ENCODE data around the gene MYH11. TPM values are rescaled to one million over a fixed set of nuclear protein-coding genes. Genes with fewer than 3 reads are reported as not detected.

MYH11 gene
- total RNA-seq, 1 donor from 2014 or later, result not detected

GRCh38 chr16:15775663-15776304 is 81.0 kb downstream of the MYH11 start:
- no peak overlapping the region for H3K4me3 ChIP-seq (ENCODE audit: low read depth, low read length)
- no peak for TF ChIP-seq CTCF (conservative IDR thresholded peaks at IDR 0.05; ENCODE audit: low read depth, low read length)
- no peak for DNase-seq (ENCODE audit: low read depth)

- H3K4me3 ChIP-seq (ENCODE audit: low read depth, low read length), result no peak overlapping the region
- no peak for DNase-seq (ENCODE audit: low read depth)
- TF ChIP-seq CTCF (conservative IDR thresholded peaks at IDR 0.05; ENCODE audit: low read depth, low read length), result no peak
Observed at GRCh38 chr16:15775209-15775608, 81.6 kb downstream of the MYH11 start.

GRCh38 chr16:15773968-15774367 is 82.9 kb downstream of the MYH11 start:
- no peak for DNase-seq (ENCODE audit: low read depth)
- no peak overlapping the region for H3K4me3 ChIP-seq (ENCODE audit: low read depth, low read length)
- TF ChIP-seq CTCF (conservative IDR thresholded peaks at IDR 0.05; ENCODE audit: low read depth, low read length), result no peak

GRCh38 chr16:15772579-15773293 is 84.1 kb downstream of the MYH11 start:
- DNase-seq (ENCODE audit: low read depth), result no peak
- no peak overlapping the region for H3K4me3 ChIP-seq (ENCODE audit: low read depth, low read length)
- no peak for TF ChIP-seq CTCF (conservative IDR thresholded peaks at IDR 0.05; ENCODE audit: low read depth, low read length)

- no peak for TF ChIP-seq CTCF (conservative IDR thresholded peaks at IDR 0.05; ENCODE audit: low read depth, low read length)
- no peak for DNase-seq (ENCODE audit: low read depth)
- no peak overlapping the region for H3K4me3 ChIP-seq (ENCODE audit: low read depth, low read length)
Observed at GRCh38 chr16:15771694-15772093, 85.1 kb downstream of the MYH11 start.

GRCh38 chr16:15770512-15770911 is 86.3 kb downstream of the MYH11 start:
- no peak for TF ChIP-seq CTCF (conservative IDR thresholded peaks at IDR 0.05; ENCODE audit: low read depth, low read length)
- DNase-seq (ENCODE audit: low read depth), result no peak
- no peak overlapping the region for H3K4me3 ChIP-seq (ENCODE audit: low read depth, low read length)

GRCh38 chr16:15770107-15770506 is 86.7 kb downstream of the MYH11 start:
- DNase-seq (ENCODE audit: low read depth), result no peak
- H3K4me3 ChIP-seq (ENCODE audit: low read depth, low read length), result no peak overlapping the region
- no peak for TF ChIP-seq CTCF (conservative IDR thresholded peaks at IDR 0.05; ENCODE audit: low read depth, low read length)

Measured in epithelial cell of proximal tubule (primary cell).